NT2/D1 (cell line): Measurements from ENCODE around the gene ABHD12.
"Not testable (repeated sequence)": the region's sequence is repeated elsewhere in the genome, so short reads cannot be mapped to it uniquely, and the experiment has no call there.

Source experiments
- DNase-seq: peaks from one replicate; pipeline ENCODE4 v3.0.0-alpha.2; 2011; ENCODE audit warnings: low read depth, low spot score
- H3K27me3 ChIP-seq: 2 replicates; pipeline ENCODE4 v1.6.0; 2011; ENCODE audit warnings: mild to moderate bottlenecking; ENCODE audit not compliant: insufficient read length, insufficient read depth
- H3K36me3 ChIP-seq: 2 replicates; pipeline ENCODE4 v1.6.1; 2011; ENCODE audit warnings: mild to moderate bottlenecking, low read length, mixed read lengths; ENCODE audit not compliant: insufficient read depth, insufficient read length
- H3K4me1 ChIP-seq: 2 replicates; pipeline ENCODE4 v1.5.1; 2011; ENCODE audit not compliant: insufficient read depth, insufficient read length
- H3K4me3 ChIP-seq: 2 replicates; pipeline ENCODE4 v1.5.1; 2011; ENCODE audit warnings: low read depth; ENCODE audit not compliant: insufficient read length
- H3K9ac ChIP-seq: 2 replicates; pipeline ENCODE4 v1.6.0; 2011; ENCODE audit warnings: low read depth; ENCODE audit not compliant: insufficient read length
- H3K9me3 ChIP-seq: 2 replicates; pipeline ENCODE4 v1.5.1; 2011; ENCODE audit warnings: mild to moderate bottlenecking, low read length; ENCODE audit not compliant: insufficient read depth
- SUZ12 ChIP-seq: IDR thresholded peaks from 2 replicates; pipeline ENCODE4 v1.6.1; 2011; ENCODE audit not compliant: insufficient read length, insufficient read depth; ENCODE audit errors: extremely low read depth
- YY1 ChIP-seq: IDR thresholded peaks from 2 replicates; pipeline ENCODE4 v1.6.1; 2011; ENCODE audit not compliant: insufficient read length, insufficient read depth
- ZNF274 ChIP-seq: IDR thresholded peaks from 2 replicates; pipeline ENCODE4 v1.6.1; 2011; ENCODE audit warnings: mild to moderate bottlenecking, low read depth, low read length

The ABHD12 gene

DNA sequence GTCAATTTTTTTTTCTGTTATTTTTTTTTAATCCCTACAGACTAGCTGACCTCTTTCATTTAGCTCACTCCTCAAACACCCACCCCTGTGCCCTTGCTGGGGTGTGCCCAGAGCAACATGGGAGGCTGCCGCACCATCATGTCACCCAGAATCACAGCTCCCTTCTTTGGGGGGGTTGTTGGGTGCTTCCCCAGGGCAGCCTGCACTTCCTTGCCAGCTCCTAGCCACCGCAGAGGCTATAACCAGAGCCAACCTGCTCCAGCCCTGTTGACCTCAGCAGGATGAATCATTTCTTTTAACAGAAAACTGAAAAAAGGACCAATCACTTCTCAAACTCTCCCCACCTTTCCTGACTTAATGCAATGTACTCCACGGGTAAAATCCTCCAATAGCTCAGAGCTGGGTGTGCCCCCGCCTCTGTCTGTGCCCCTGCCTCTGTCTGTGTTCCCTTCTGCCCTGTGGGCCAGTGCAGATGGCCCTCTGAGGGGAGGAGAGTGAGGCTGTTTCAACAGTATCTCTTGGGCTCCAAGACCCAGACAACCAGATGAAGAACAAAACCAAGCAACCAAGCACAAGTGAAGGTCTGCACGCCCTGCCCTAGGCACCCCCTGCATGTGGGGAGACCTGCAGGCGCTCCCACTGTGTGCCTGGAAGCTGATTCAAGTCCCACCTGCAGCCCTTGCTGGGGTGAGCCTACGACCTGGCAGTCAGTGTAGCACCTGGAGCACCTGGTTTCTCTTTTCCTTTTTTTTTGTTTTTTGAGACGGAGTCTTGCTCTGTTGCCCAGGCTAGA lies 75.0 kb downstream of the ABHD12 start:
- no peak overlapping the region for H3K4me3 ChIP-seq
- H3K4me1 ChIP-seq, result peaks cover 9% of the 10 kb centered on the region
- no peak for DNase-seq

DNA sequence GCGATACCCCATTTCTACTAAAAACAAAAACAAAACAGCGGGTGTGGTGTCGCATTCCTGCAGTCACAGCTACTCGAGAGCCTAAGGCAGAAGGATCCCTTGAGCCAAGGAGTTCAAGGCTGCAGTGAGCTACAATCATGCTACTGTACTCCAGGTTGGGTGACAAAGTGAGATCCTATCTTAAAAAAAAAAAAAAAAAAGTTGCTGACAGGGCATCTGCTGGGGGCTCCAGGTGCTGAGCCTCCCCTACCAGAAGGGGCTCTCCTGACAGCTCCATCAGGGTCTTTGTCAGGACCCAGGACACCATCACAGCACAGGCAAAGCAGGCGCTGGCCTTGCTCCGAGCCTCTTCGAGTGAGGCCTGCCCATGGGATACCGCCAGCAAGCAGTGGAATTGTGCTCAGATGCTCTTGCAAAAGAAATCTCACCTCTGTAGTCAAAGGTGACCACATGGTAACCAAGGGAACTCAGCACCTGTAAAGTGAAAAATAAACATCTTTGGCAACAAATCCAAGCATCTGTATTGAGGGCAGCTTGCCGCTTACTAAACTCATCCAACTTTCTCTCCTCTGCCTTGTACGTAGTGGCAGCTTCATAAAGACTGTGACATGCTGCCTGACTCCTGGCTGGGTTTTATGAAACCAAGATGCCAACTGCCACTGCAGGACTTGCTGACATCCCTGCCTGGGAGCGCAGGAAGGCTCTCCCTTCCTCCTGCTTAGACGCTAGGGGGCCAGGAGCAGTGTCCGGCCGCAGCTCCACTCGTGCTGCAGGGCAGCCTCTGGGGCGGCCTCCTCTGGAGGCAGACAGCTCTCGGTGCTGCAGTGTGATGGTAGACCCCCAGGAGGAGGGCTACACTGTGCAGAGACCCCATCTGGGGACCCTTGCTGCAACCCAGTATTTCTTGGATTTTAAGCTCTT lies 75.9 kb downstream of the ABHD12 start:
- TF ChIP-seq ZNF274 (no peak), SUZ12 (no peak), YY1 (no peak)
- H3K4me3 ChIP-seq, result no peak overlapping the region
- H3K27me3 ChIP-seq, result no peaks in the 10 kb centered on the region
- H3K4me1 ChIP-seq, result peaks cover 14% of the 10 kb centered on the region
- DNase-seq, result no peak
- peaks cover 22% of the 10 kb centered on the region for H3K36me3 ChIP-seq
- H3K9ac ChIP-seq, result no peak overlapping the region
- no peaks in the 10 kb centered on the region for H3K9me3 ChIP-seq

More for the DNA sequence above, 75.0 kb downstream of the ABHD12 start:
- no peaks in the 10 kb centered on the region for H3K27me3 ChIP-seq
- peaks cover 29% of the 10 kb centered on the region for H3K36me3 ChIP-seq
- H3K9ac ChIP-seq, result no peak overlapping the region
- no peaks in the 10 kb centered on the region for H3K9me3 ChIP-seq
- TF ChIP-seq ZNF274, result no peak
- TF ChIP-seq SUZ12, result no peak
- no peak for TF ChIP-seq YY1

DNA sequence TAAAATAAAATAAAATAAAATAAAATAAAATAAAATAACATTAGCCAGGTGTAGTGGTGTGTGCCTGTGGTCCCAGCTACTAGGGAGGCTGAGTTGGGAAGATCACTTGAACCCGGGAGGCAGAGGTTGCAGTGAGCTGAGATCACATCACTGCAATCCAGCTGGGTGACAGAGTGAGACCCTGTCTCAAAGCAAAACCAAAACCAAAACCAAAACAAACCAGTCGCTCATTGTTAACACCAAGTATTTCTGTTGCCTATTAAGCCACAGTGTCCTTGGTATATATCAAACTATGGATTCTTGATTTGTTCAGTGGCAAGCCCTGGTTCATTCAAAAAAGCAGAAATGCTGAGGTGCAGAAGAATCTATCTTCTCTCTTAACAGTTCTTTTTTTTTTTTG lies 77.0 kb downstream of the ABHD12 start:
- no peak overlapping the region for H3K4me3 ChIP-seq
- H3K9ac ChIP-seq, result no peak overlapping the region
- no peaks in the 10 kb centered on the region for H3K9me3 ChIP-seq
- H3K36me3 ChIP-seq, result peaks cover 28% of the 10 kb centered on the region
- TF ChIP-seq SUZ12 (no peak), ZNF274 (no peak), YY1 (no peak)
- H3K4me1 ChIP-seq, result peaks cover 17% of the 10 kb centered on the region
- DNase-seq, result no peak
- H3K27me3 ChIP-seq, result no peaks in the 10 kb centered on the region

DNA sequence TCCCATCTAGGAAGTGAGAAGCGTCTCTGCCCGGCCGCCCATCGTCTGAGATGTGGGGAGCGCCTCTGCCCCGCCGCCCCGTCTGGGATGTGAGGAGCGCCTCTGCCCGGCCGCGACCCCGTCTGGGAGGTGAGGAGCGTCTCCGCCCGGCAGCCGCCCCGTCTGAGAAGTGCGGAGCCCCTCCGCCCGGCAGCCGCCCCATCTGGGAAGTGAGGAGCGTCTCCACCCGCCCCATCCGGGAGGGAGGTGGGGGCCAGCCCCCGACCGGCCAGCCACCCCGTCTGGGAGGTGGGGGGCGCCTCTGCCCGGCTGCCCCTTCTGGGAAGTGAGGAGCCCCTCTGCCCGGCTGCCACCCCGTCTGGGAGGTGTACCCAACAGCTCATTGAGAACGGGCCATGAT lies 77.9 kb downstream of the ABHD12 start:
- not testable (repeated sequence) for H3K9me3 ChIP-seq, DNase-seq, H3K9ac ChIP-seq, H3K27me3 ChIP-seq, H3K4me3 ChIP-seq
- H3K4me1 ChIP-seq, result peaks cover 17% of the 10 kb centered on the region
- H3K36me3 ChIP-seq, result peaks cover 36% of the 10 kb centered on the region

DNA sequence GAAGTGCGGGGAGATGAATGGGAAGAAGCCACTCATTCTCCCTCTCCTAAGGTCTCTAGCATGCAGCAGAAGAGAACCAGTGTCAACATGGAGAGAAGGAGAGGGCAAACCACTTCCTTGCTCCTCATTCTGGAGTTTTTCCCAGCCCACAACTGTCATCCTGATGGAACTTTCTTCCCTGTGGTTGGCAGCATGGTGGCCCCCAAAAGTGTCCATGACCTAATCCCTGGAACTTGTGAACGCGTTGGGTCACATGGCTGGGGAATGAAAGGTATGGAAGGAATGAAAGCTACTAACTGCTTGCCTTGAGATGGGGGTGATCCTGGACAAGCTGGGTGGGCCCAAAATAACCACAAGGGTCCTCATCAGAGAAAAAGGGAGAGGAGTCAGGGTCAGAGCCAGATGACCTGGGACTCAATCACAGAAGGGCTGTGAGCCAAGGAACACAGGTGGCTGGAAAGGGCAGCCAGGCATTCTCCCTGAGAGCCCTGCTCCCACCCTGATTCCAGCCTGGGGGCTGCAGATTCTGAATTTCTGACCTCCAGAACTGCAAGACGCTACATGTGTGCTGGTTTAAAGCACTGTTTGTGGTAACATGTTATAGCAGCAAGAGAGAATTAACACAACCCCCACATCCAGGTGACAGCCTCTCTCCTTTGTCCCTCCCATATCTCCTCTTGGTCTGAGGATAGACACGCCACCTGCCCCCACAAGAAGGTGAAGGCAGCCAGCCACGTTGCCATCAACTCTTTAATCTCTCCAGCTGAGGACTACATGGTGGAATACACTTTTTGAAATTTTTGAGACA lies 79.5 kb downstream of the ABHD12 start:
- Histone ChIP-seq H3K4me3 (no peak overlapping the region), H3K4me1 (peaks cover 17% of the 10 kb centered on the region), H3K9ac (no peak overlapping the region), H3K9me3 (no peaks in the 10 kb centered on the region), H3K36me3 (peaks cover 32% of the 10 kb centered on the region), H3K27me3 (no peaks in the 10 kb centered on the region)
- TF ChIP-seq ZNF274 (no peak), YY1 (no peak), SUZ12 (no peak)
- DNase-seq, result no peak

DNA sequence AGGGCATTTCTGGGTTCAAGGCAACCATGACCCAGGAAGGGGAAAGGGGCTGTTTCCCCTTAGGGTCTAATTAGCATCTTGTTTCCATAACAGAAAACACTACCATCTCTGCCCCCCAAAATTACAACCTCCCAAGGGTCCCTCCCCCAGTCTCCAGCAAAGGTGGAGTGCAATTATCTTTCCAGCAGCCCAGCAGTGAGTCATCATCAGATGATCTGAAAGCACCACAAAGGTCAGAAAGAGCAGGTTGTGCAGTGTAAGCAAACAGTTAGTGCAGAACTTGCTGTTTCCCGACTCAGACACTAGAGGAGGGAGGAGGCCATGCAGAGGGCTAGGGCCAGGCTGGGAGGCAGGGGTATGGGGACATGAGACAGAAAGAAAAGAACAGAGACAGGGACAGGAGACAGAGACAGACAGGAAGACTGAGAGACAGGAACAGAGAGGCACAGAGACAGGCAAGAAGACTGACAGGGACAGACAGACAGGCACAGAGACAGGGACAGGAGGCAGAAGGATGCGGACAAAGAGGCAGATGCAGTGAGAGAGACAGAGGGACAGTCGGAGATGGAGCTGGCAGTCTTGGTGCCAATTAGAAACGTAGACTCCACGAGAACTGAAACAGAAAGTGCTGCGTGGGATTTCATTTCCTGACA lies 80.2 kb downstream of the ABHD12 start:
- Histone ChIP-seq H3K4me1 (peaks cover 17% of the 10 kb centered on the region), H3K9me3 (no peaks in the 10 kb centered on the region), H3K36me3 (peaks cover 28% of the 10 kb centered on the region), H3K27me3 (no peaks in the 10 kb centered on the region), H3K9ac (no peak overlapping the region), H3K4me3 (no peak overlapping the region)
- DNase-seq, result no peak
- TF ChIP-seq SUZ12 (no peak), ZNF274 (no peak), YY1 (no peak)
